ENCODE measurements around the gene GNAT3. TPM values are rescaled to one million over a fixed set of nuclear protein-coding genes. Genes with fewer than 3 reads are reported as not detected.

GNAT3 gene
- total RNA-seq, 2 experiments from 2014 or later = not detected

DNA sequence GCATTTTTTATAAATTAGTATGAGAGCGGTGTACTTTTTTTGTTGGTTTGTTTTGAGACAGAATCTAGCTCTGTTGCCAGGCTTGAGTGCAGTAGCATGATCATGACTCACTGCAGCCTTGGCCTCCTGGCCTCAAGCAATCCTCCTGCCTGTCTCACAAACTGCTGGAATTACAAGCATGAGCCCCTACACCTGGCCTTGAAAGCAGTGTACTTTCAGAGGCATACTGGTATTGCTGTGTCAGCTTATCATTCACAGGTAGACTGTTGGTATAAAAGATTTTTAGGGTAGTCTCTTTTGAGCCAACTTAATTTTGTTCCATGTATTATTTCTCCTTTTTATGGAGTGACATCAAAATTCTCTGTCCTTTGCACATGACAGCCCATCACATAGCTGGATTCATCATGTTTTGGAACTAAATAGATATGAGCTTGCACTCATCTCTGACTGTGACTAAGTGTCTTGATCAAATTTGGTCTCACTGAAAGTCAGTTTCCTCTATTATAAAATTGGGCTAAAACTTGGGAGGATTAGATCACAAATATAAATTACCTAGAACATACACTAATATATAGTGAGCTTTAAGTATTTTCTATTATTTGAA, 12.4 kb downstream of the GNAT3 start:
- no peak overlapping the region for H3K27ac Mint-ChIP-seq
- no peaks in the 10 kb centered on the region for H3K27me3 ChIP-seq (ENCODE audit: control insufficient read depth in 1 of 2, insufficient read depth in 2 of 2, low read length in 2 of 2)
- H3K4me3 ChIP-seq (ENCODE audit: low read length) = no peak overlapping the region
- DNase-seq (no peak), ATAC-seq (ENCODE audit: poor library complexity) (no peak)
- intact Hi-C loops (cut with DNase I, micrococcal nuclease) = no loop called here
- TF ChIP-seq, protein P1, sequence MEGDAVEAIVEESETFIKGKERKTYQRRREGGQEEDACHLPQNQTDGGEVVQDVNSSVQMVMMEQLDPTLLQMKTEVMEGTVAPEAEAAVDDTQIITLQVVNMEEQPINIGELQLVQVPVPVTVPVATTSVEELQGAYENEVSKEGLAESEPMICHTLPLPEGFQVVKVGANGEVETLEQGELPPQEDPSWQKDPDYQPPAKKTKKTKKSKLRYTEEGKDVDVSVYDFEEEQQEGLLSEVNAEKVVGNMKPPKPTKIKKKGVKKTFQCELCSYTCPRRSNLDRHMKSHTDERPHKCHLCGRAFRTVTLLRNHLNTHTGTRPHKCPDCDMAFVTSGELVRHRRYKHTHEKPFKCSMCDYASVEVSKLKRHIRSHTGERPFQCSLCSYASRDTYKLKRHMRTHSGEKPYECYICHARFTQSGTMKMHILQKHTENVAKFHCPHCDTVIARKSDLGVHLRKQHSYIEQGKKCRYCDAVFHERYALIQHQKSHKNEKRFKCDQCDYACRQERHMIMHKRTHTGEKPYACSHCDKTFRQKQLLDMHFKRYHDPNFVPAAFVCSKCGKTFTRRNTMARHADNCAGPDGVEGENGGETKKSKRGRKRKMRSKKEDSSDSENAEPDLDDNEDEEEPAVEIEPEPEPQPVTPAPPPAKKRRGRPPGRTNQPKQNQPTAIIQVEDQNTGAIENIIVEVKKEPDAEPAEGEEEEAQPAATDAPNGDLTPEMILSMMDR (IDR thresholded peaks at IDR 0.05) = no peak
- CTCF ChIA-PET = no interaction called here
- peaks cover 4% of the 10 kb centered on the region for H3K27me3 Mint-ChIP-seq
- no peaks in the 10 kb centered on the region for H3K4me1 ChIP-seq (ENCODE audit: insufficient read depth, low read length)
- H3K4me3 Mint-ChIP-seq = no peak overlapping the region
- no peaks in the 10 kb centered on the region for H3K9me3 ChIP-seq (ENCODE audit: control insufficient read depth in 1 of 2, insufficient read depth in 1 of 2, low read length in 2 of 2)
- H3K9me3 Mint-ChIP-seq = peaks cover 3% of the 10 kb centered on the region
- no peaks in the 10 kb centered on the region for H3K36me3 ChIP-seq (ENCODE audit: insufficient read depth, low read length)
- H3K27ac ChIP-seq (ENCODE audit: low read depth in 1 of 2, low read length in 2 of 2) = no peak overlapping the region
- POLR2A ChIA-PET = no interaction called here
- no peaks in the 10 kb centered on the region for H3K4me1 Mint-ChIP-seq (ENCODE audit: low read depth)
- H3K36me3 Mint-ChIP-seq (ENCODE audit: low read depth) = no peaks in the 10 kb centered on the region

GRCh38 chr7:80498481-80499349, 13.1 kb downstream of the GNAT3 start:
- no peak overlapping the region for H3K4me3 Mint-ChIP-seq
- H3K36me3 Mint-ChIP-seq (ENCODE audit: low read depth) = no peaks in the 10 kb centered on the region
- no peaks in the 10 kb centered on the region for H3K9me3 ChIP-seq (ENCODE audit: control insufficient read depth in 1 of 2, insufficient read depth in 1 of 2, low read length in 2 of 2)
- intact Hi-C loops (cut with DNase I, micrococcal nuclease) = no loop called here
- DNase-seq = no peak
- peaks cover 4% of the 10 kb centered on the region for H3K27me3 Mint-ChIP-seq
- H3K27me3 ChIP-seq (ENCODE audit: control insufficient read depth in 1 of 2, insufficient read depth in 2 of 2, low read length in 2 of 2) = no peaks in the 10 kb centered on the region
- ChIA-PET POLR2A (no interaction called here), CTCF (no interaction called here)
- no peak for ATAC-seq (ENCODE audit: poor library complexity)
- no peak overlapping the region for H3K4me3 ChIP-seq (ENCODE audit: low read length)
- no peaks in the 10 kb centered on the region for H3K4me1 Mint-ChIP-seq (ENCODE audit: low read depth)
- TF ChIP-seq, protein P1 (IDR thresholded peaks at IDR 0.05) = no peak
- peaks cover 3% of the 10 kb centered on the region for H3K9me3 Mint-ChIP-seq
- no peak overlapping the region for H3K27ac ChIP-seq (ENCODE audit: low read depth in 1 of 2, low read length in 2 of 2)
- H3K36me3 ChIP-seq (ENCODE audit: insufficient read depth, low read length) = no peaks in the 10 kb centered on the region
- no peaks in the 10 kb centered on the region for H3K4me1 ChIP-seq (ENCODE audit: insufficient read depth, low read length)
- no peak overlapping the region for H3K27ac Mint-ChIP-seq

GRCh38 chr7:80496586-80496985, 15.3 kb downstream of the GNAT3 start:
- POLR2A ChIA-PET = no interaction called here
- Histone ChIP-seq H3K36me3 (ENCODE audit: insufficient read depth, low read length) (no peaks in the 10 kb centered on the region), H3K27me3 (ENCODE audit: control insufficient read depth in 1 of 2, insufficient read depth in 2 of 2, low read length in 2 of 2) (no peaks in the 10 kb centered on the region), H3K27ac (ENCODE audit: low read depth in 1 of 2, low read length in 2 of 2) (no peak overlapping the region), H3K9me3 (ENCODE audit: control insufficient read depth in 1 of 2, insufficient read depth in 1 of 2, low read length in 2 of 2) (no peaks in the 10 kb centered on the region), H3K4me3 (ENCODE audit: low read length) (no peak overlapping the region), H3K4me1 (ENCODE audit: insufficient read depth, low read length) (no peaks in the 10 kb centered on the region)
- CTCF ChIA-PET = no interaction called here
- Mint-ChIP-seq H3K9me3 (peaks cover 3% of the 10 kb centered on the region), H3K4me3 (no peak overlapping the region), H3K4me1 (ENCODE audit: low read depth) (no peaks in the 10 kb centered on the region), H3K36me3 (ENCODE audit: low read depth) (no peaks in the 10 kb centered on the region), H3K27ac (no peak overlapping the region), H3K27me3 (peaks cover 4% of the 10 kb centered on the region)
- TF ChIP-seq, protein P1 (IDR thresholded peaks at IDR 0.05) = no peak
- no peak for DNase-seq
- intact Hi-C loops (cut with DNase I, micrococcal nuclease) = no loop called here
- no peak for ATAC-seq (ENCODE audit: poor library complexity)
